ENCODE measurements around the gene GLIS1.

The GLIS1 gene

GRCh38 chr1:53629101-53629691 is 109.8 kb downstream of the GLIS1 start:
- DNase-seq = no peak

- no peak for DNase-seq
These were observed 110.5 kb downstream of the GLIS1 start for GRCh38 chr1:53628286-53628955.

GRCh38 chr1:53627666-53628065 is 111.3 kb downstream of the GLIS1 start:
- DNase-seq = no peak

- no peak for DNase-seq
These were observed 111.9 kb downstream of the GLIS1 start for GRCh38 chr1:53627031-53627430.

- no peak for DNase-seq
These were observed 112.3 kb downstream of the GLIS1 start for GRCh38 chr1:53626616-53627015.

- DNase-seq = no peak
These were observed 113.0 kb downstream of the GLIS1 start for GRCh38 chr1:53625766-53626520.

- DNase-seq = no peak
These were observed 113.9 kb downstream of the GLIS1 start for GRCh38 chr1:53625049-53625448.

- DNase-seq = no peak
These were observed 116.4 kb downstream of the GLIS1 start for GRCh38 chr1:53622531-53622930.

- DNase-seq = peak; percentile 30
These were observed 117.8 kb downstream of the GLIS1 start for GRCh38 chr1:53621144-53621543.

- DNase-seq = peak; percentile 25
These were observed 118.7 kb downstream of the GLIS1 start for GRCh38 chr1:53620061-53620855.

- DNase-seq = peak; percentile 43
These were observed 119.5 kb downstream of the GLIS1 start for GRCh38 chr1:53619367-53620060.

GRCh38 chr1:53618500-53619366 is 120.2 kb downstream of the GLIS1 start:
- peak; percentile 33 for DNase-seq

GRCh38 chr1:53617851-53618499 is 121.0 kb downstream of the GLIS1 start:
- peak; percentile 28 for DNase-seq

- no peak for DNase-seq
These were observed 121.6 kb downstream of the GLIS1 start for GRCh38 chr1:53617382-53617781.

GRCh38 chr1:53616927-53617326 is 122.0 kb downstream of the GLIS1 start:
- DNase-seq = peak; percentile 38

- peak; percentile 19 for DNase-seq
These were observed 122.5 kb downstream of the GLIS1 start for GRCh38 chr1:53616511-53616910.

- DNase-seq = peak; percentile 45
These were observed 123.9 kb downstream of the GLIS1 start for GRCh38 chr1:53615101-53615500.

GRCh38 chr1:53614231-53615021 is 124.5 kb downstream of the GLIS1 start:
- DNase-seq = peak; percentile 27

GRCh38 chr1:53608676-53609075 is 130.3 kb downstream of the GLIS1 start:
- DNase-seq = peak; percentile 27

- DNase-seq = no peak
These were observed 130.9 kb downstream of the GLIS1 start for GRCh38 chr1:53608071-53608470.

Data from activated effector memory CD4-positive, alpha-beta T cell treated with anti-CD3 and anti-CD28 coated beads, Interleukin-2, amount 50 U/mL, for 16 hours (primary cell).